NCI-H1436 (cell line): ENCODE data around the gene PAK1.
"Not testable (repeated sequence)": the region's sequence is repeated elsewhere in the genome, so short reads cannot be mapped to it uniquely, and the experiment has no call there.

ENCODE experiments used
- DNase-seq: peaks from one replicate; lab custom pipeline; 2025; lab: John Stamatoyannopoulos, UW

PAK1 gene

GRCh38 chr11:77401486-77402217 lies 72.2 kb downstream of the PAK1 start:
- no peak for DNase-seq

- DNase-seq = no peak
Measured at GRCh38 chr11:77400775-77401449, 73.0 kb downstream of the PAK1 start.

- DNase-seq = no peak
Measured at GRCh38 chr11:77400271-77400670, 73.6 kb downstream of the PAK1 start.

GRCh38 chr11:77397631-77398030 lies 76.3 kb downstream of the PAK1 start:
- no peak for DNase-seq

GRCh38 chr11:77396911-77397310 lies 77.0 kb downstream of the PAK1 start:
- DNase-seq = no peak

GRCh38 chr11:77396305-77396704 lies 77.6 kb downstream of the PAK1 start:
- DNase-seq = no peak

- DNase-seq = no peak
Measured at GRCh38 chr11:77395460-77396173, 78.3 kb downstream of the PAK1 start.

- no peak for DNase-seq
Measured at GRCh38 chr11:77392842-77393241, 81.1 kb downstream of the PAK1 start.

- DNase-seq = no peak
Measured at GRCh38 chr11:77387701-77388100, 86.2 kb downstream of the PAK1 start.

- DNase-seq = no peak
Measured at GRCh38 chr11:77386178-77386577, 87.7 kb downstream of the PAK1 start.

GRCh38 chr11:77385255-77385771 lies 88.6 kb downstream of the PAK1 start:
- not testable (repeated sequence) for DNase-seq

GRCh38 chr11:77384571-77384970 lies 89.3 kb downstream of the PAK1 start:
- no peak for DNase-seq

- DNase-seq = not testable (repeated sequence)
Measured at GRCh38 chr11:77383349-77383748, 90.5 kb downstream of the PAK1 start.

- no peak for DNase-seq
Measured at GRCh38 chr11:77381729-77382665, 91.9 kb downstream of the PAK1 start.

- DNase-seq = no peak
Measured at GRCh38 chr11:77379934-77380333, 94.0 kb downstream of the PAK1 start.

- no peak for DNase-seq
Measured at GRCh38 chr11:77379253-77379652, 94.6 kb downstream of the PAK1 start.

GRCh38 chr11:77377734-77378133 lies 96.2 kb downstream of the PAK1 start:
- no peak for DNase-seq

- DNase-seq = no peak
Measured at GRCh38 chr11:77375107-77375506, 98.8 kb downstream of the PAK1 start.

GRCh38 chr11:77374611-77375031 lies 99.3 kb downstream of the PAK1 start:
- DNase-seq = no peak

GRCh38 chr11:77374108-77374507 lies 99.8 kb downstream of the PAK1 start:
- DNase-seq = no peak

- DNase-seq = no peak
Measured at GRCh38 chr11:77372726-77373125, 101.2 kb downstream of the PAK1 start.

GRCh38 chr11:77371646-77372045 lies 102.2 kb downstream of the PAK1 start:
- no peak for DNase-seq
